ENCODE results near the gene ARHGEF18.

ARHGEF18 gene

GRCh38 chr19:7381073-7381390 is 32.3 kb downstream of the ARHGEF18 start:
- Histone ChIP-seq H3K4me1 (ENCODE audit: control insufficient read depth in 2 of 2, insufficient read depth in 2 of 2, low read length in 2 of 2) (no peaks in the 10 kb centered on the region), H3K4me3 (ENCODE audit: low read length in 2 of 2) (no peak overlapping the region), H3K9ac (ENCODE audit: low read depth in 1 of 2, low read length in 2 of 2) (no peak overlapping the region), H3K27me3 (ENCODE audit: control insufficient read depth in 2 of 2, insufficient read depth in 2 of 2, low read length in 2 of 2) (no peaks in the 10 kb centered on the region), H3K36me3 (ENCODE audit: control insufficient read depth in 2 of 2, insufficient read depth in 2 of 2, low read length in 2 of 2) (peaks cover 0 to 6% of the 10 kb centered on the region in 2 donors), H3K27ac (ENCODE audit: low read depth in 2 of 2, low read length in 2 of 2) (no peak overlapping the region), H3K9me3 (ENCODE audit: control insufficient read depth in 2 of 2, low read length in 2 of 2) (no peaks in the 10 kb centered on the region)

DNA sequence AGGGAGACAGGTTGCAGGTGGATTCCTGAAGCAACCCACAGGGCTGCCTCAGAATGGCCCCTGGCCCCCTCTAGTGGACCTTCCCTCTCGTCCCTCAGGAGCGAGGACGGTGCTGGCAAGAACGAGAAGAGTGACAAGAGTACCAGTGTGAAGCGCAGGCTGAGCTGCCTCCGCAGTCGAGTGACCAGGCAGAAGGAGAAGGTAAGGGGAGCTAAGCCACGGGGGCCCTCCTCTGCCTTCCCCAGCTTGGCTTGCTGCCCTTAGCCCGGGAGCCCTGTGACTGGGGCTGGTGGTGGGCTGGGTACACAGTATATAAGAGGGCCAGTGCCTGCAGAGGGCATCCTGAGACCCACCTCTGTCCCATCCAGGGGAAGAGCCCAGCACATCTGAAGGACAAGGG is 34.0 kb downstream of the ARHGEF18 start:
- Histone ChIP-seq H3K27ac (ENCODE audit: low read depth in 2 of 2, low read length in 2 of 2) (no peak overlapping the region), H3K36me3 (ENCODE audit: control insufficient read depth in 2 of 2, insufficient read depth in 2 of 2, low read length in 2 of 2) (peaks cover 0 to 6% of the 10 kb centered on the region in 2 donors), H3K9me3 (ENCODE audit: control insufficient read depth in 2 of 2, low read length in 2 of 2) (no peaks in the 10 kb centered on the region), H3K27me3 (ENCODE audit: control insufficient read depth in 2 of 2, insufficient read depth in 2 of 2, low read length in 2 of 2) (no peaks in the 10 kb centered on the region), H3K4me1 (ENCODE audit: control insufficient read depth in 2 of 2, insufficient read depth in 2 of 2, low read length in 2 of 2) (no peaks in the 10 kb centered on the region), H3K4me3 (ENCODE audit: low read length in 2 of 2) (no peak overlapping the region), H3K9ac (ENCODE audit: low read depth in 1 of 2, low read length in 2 of 2) (no peak overlapping the region)

GRCh38 chr19:7383284-7383683 is 34.5 kb downstream of the ARHGEF18 start:
- Histone ChIP-seq H3K4me3 (ENCODE audit: low read length in 2 of 2) (no peak overlapping the region), H3K27me3 (ENCODE audit: control insufficient read depth in 2 of 2, insufficient read depth in 2 of 2, low read length in 2 of 2) (no peaks in the 10 kb centered on the region), H3K4me1 (ENCODE audit: control insufficient read depth in 2 of 2, insufficient read depth in 2 of 2, low read length in 2 of 2) (no peaks in the 10 kb centered on the region), H3K9me3 (ENCODE audit: control insufficient read depth in 2 of 2, low read length in 2 of 2) (no peaks in the 10 kb centered on the region), H3K27ac (ENCODE audit: low read depth in 2 of 2, low read length in 2 of 2) (no peak overlapping the region), H3K9ac (ENCODE audit: low read depth in 1 of 2, low read length in 2 of 2) (no peak overlapping the region), H3K36me3 (ENCODE audit: control insufficient read depth in 2 of 2, insufficient read depth in 2 of 2, low read length in 2 of 2) (peaks cover 0 to 6% of the 10 kb centered on the region in 2 donors)

DNA sequence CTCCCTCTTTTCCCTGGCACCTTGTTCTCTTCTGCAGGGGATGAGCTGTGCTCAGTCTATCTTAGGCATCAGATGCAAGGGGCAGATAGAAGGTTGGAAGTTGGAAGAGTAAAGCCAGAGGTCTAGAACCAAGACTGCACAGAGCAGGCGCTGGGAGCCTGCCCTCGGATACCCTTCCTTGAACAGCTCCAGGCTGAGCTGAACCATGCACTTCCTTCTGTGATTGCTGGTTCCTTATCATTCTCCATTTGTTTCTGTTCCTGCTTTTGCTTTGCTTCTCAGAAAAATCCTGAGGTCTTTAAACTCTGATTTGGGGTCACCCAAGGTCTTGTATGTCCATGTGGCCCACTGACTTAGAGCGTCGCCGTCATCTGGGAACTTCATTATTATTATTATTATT is 36.3 kb downstream of the ARHGEF18 start:
- Histone ChIP-seq H3K36me3 (ENCODE audit: control insufficient read depth in 2 of 2, insufficient read depth in 2 of 2, low read length in 2 of 2) (peaks cover 0 to 6% of the 10 kb centered on the region in 2 donors), H3K4me1 (ENCODE audit: control insufficient read depth in 2 of 2, insufficient read depth in 2 of 2, low read length in 2 of 2) (no peaks in the 10 kb centered on the region), H3K4me3 (ENCODE audit: low read length in 2 of 2) (no peak overlapping the region), H3K27me3 (ENCODE audit: control insufficient read depth in 2 of 2, insufficient read depth in 2 of 2, low read length in 2 of 2) (no peaks in the 10 kb centered on the region), H3K9me3 (ENCODE audit: control insufficient read depth in 2 of 2, low read length in 2 of 2) (no peaks in the 10 kb centered on the region), H3K27ac (ENCODE audit: low read depth in 2 of 2, low read length in 2 of 2) (no peak overlapping the region), H3K9ac (ENCODE audit: low read depth in 1 of 2, low read length in 2 of 2) (no peak overlapping the region)

GRCh38 chr19:7386308-7386707 is 37.6 kb downstream of the ARHGEF18 start:
- H3K4me3 ChIP-seq (ENCODE audit: low read length in 2 of 2) = no peak overlapping the region
- H3K27me3 ChIP-seq (ENCODE audit: control insufficient read depth in 2 of 2, insufficient read depth in 2 of 2, low read length in 2 of 2) = no peaks in the 10 kb centered on the region
- H3K27ac ChIP-seq (ENCODE audit: low read depth in 2 of 2, low read length in 2 of 2) = no peak overlapping the region
- peaks cover 0 to 6% of the 10 kb centered on the region in 2 donors for H3K36me3 ChIP-seq (ENCODE audit: control insufficient read depth in 2 of 2, insufficient read depth in 2 of 2, low read length in 2 of 2)
- peaks cover 1 to 4% of the 10 kb centered on the region in 2 donors for H3K4me1 ChIP-seq (ENCODE audit: control insufficient read depth in 2 of 2, insufficient read depth in 2 of 2, low read length in 2 of 2)
- no peaks in the 10 kb centered on the region for H3K9me3 ChIP-seq (ENCODE audit: control insufficient read depth in 2 of 2, low read length in 2 of 2)
- H3K9ac ChIP-seq (ENCODE audit: low read depth in 1 of 2, low read length in 2 of 2) = no peak overlapping the region

- H3K4me3 ChIP-seq (ENCODE audit: low read length in 2 of 2) = no peak overlapping the region
- H3K9ac ChIP-seq (ENCODE audit: low read depth in 1 of 2, low read length in 2 of 2) = no peak overlapping the region
- H3K9me3 ChIP-seq (ENCODE audit: control insufficient read depth in 2 of 2, low read length in 2 of 2) = no peaks in the 10 kb centered on the region
- no peak overlapping the region for H3K27ac ChIP-seq (ENCODE audit: low read depth in 2 of 2, low read length in 2 of 2)
- H3K4me1 ChIP-seq (ENCODE audit: control insufficient read depth in 2 of 2, insufficient read depth in 2 of 2, low read length in 2 of 2) = peaks cover 6 to 8% of the 10 kb centered on the region in 2 donors
- peaks cover 0 to 6% of the 10 kb centered on the region in 2 donors for H3K36me3 ChIP-seq (ENCODE audit: control insufficient read depth in 2 of 2, insufficient read depth in 2 of 2, low read length in 2 of 2)
- H3K27me3 ChIP-seq (ENCODE audit: control insufficient read depth in 2 of 2, insufficient read depth in 2 of 2, low read length in 2 of 2) = no peaks in the 10 kb centered on the region
Measured at GRCh38 chr19:7386769-7387168, 38.0 kb downstream of the ARHGEF18 start.

DNA sequence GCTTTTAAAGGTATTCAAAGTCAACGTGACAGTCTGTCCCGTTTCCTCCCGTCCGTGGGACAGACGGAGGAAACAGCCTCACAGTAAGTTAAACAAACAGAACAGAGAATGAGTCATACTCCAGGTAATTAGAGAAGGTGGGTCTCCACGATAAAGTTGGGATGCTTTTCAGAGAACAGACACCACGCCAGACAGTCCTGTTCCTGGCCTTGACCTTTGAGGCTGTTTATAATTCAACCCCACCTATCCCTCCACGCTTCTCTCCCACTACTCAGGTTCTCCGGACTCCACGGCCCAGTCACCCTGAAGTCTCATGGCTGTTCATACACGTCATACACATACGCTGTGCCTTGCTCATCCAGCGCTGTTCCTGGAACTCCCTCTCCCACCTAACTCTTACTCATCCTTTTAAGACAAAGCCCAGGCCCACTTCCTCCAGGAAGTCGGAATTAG is 42.5 kb downstream of the ARHGEF18 start:
- H3K9me3 ChIP-seq (ENCODE audit: control insufficient read depth in 2 of 2, low read length in 2 of 2) = no peaks in the 10 kb centered on the region
- no peaks in the 10 kb centered on the region for H3K27me3 ChIP-seq (ENCODE audit: control insufficient read depth in 2 of 2, insufficient read depth in 2 of 2, low read length in 2 of 2)
- no peaks in the 10 kb centered on the region for H3K36me3 ChIP-seq (ENCODE audit: control insufficient read depth in 2 of 2, insufficient read depth in 2 of 2, low read length in 2 of 2)
- peak overlapping the region in 1 of 2 donors; percentile 37 for H3K4me3 ChIP-seq (ENCODE audit: low read length in 2 of 2)
- peak overlapping the region in 1 of 2 donors; percentile 16 for H3K9ac ChIP-seq (ENCODE audit: low read depth in 1 of 2, low read length in 2 of 2)
- peaks cover 16 to 26% of the 10 kb centered on the region in 2 donors for H3K4me1 ChIP-seq (ENCODE audit: control insufficient read depth in 2 of 2, insufficient read depth in 2 of 2, low read length in 2 of 2)
- peak overlapping the region; percentile 83 to 85 for H3K27ac ChIP-seq (ENCODE audit: low read depth in 2 of 2, low read length in 2 of 2)

- Histone ChIP-seq H3K27me3 (ENCODE audit: control insufficient read depth in 2 of 2, insufficient read depth in 2 of 2, low read length in 2 of 2) (no peaks in the 10 kb centered on the region), H3K4me1 (ENCODE audit: control insufficient read depth in 2 of 2, insufficient read depth in 2 of 2, low read length in 2 of 2) (peaks cover 24 to 30% of the 10 kb centered on the region in 2 donors), H3K27ac (ENCODE audit: low read depth in 2 of 2, low read length in 2 of 2) (no peak overlapping the region), H3K4me3 (ENCODE audit: low read length in 2 of 2) (no peak overlapping the region), H3K9ac (ENCODE audit: low read depth in 1 of 2, low read length in 2 of 2) (no peak overlapping the region), H3K36me3 (ENCODE audit: control insufficient read depth in 2 of 2, insufficient read depth in 2 of 2, low read length in 2 of 2) (no peaks in the 10 kb centered on the region), H3K9me3 (ENCODE audit: control insufficient read depth in 2 of 2, low read length in 2 of 2) (no peaks in the 10 kb centered on the region)
Measured at GRCh38 chr19:7393459-7393858, 44.7 kb downstream of the ARHGEF18 start.

DNA sequence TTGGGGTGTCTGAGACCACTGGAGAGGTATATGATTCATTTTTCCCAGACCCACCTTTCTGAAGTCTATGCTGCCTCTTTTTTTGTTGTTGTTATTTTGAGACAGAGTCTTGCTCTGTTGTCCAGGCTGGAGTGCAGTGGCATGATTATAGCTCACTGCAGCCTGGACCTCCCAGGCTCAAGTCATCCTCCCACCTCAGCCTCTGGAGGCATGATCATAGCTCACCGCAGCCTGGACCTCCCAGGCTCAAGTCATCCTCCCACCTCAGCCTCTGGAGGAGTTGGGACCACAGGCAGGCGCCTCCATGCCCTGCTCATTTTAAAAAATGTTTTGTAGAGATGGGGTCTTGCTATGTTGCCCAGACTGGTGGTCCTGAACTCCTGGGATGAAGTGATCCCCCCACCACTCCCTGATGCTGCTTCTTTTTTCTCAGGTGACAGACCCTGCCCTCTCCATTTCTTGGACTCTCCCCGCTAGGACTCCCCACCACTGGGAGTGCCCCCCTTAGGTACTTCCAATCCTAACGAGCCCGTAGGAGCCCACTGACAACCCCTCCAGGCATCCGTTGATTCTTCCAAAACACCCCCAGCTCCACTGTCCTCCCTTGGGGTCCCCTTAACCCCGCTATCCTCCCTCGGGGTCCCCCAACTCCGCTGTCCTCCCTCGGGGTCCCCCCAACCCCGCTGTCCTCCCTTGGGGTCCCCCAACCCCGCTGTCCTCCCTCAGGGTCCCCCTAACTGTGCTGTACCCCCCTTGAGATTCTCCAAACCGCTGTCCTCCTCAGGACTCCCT is 45.4 kb downstream of the ARHGEF18 start:
- peak overlapping the region; percentile 61 to 79 for H3K27ac ChIP-seq (ENCODE audit: low read depth in 2 of 2, low read length in 2 of 2)
- peaks cover 30 to 34% of the 10 kb centered on the region in 2 donors for H3K4me1 ChIP-seq (ENCODE audit: control insufficient read depth in 2 of 2, insufficient read depth in 2 of 2, low read length in 2 of 2)

GRCh38 chr19:7394731-7395359 is 46.1 kb downstream of the ARHGEF18 start:
- Histone ChIP-seq H3K36me3 (ENCODE audit: control insufficient read depth in 2 of 2, insufficient read depth in 2 of 2, low read length in 2 of 2) (no peaks in the 10 kb centered on the region), H3K9me3 (ENCODE audit: control insufficient read depth in 2 of 2, low read length in 2 of 2) (no peaks in the 10 kb centered on the region), H3K4me1 (ENCODE audit: control insufficient read depth in 2 of 2, insufficient read depth in 2 of 2, low read length in 2 of 2) (peaks cover 30 to 35% of the 10 kb centered on the region in 2 donors), H3K9ac (ENCODE audit: low read depth in 1 of 2, low read length in 2 of 2) (peak overlapping the region; percentile 81 to 96), H3K27ac (ENCODE audit: low read depth in 2 of 2, low read length in 2 of 2) (peak overlapping the region; percentile 79 to 87), H3K4me3 (ENCODE audit: low read length in 2 of 2) (peak overlapping the region; percentile 87 to 88), H3K27me3 (ENCODE audit: control insufficient read depth in 2 of 2, insufficient read depth in 2 of 2, low read length in 2 of 2) (no peaks in the 10 kb centered on the region)

More for the DNA sequence above, 45.4 kb downstream of the ARHGEF18 start:
- no peaks in the 10 kb centered on the region for H3K9me3 ChIP-seq (ENCODE audit: control insufficient read depth in 2 of 2, low read length in 2 of 2)
- H3K36me3 ChIP-seq (ENCODE audit: control insufficient read depth in 2 of 2, insufficient read depth in 2 of 2, low read length in 2 of 2) = no peaks in the 10 kb centered on the region
- H3K4me3 ChIP-seq (ENCODE audit: low read length in 2 of 2) = peak overlapping the region; percentile 87 to 88
- peak overlapping the region; percentile 77 to 96 for H3K9ac ChIP-seq (ENCODE audit: low read depth in 1 of 2, low read length in 2 of 2)
- H3K27me3 ChIP-seq (ENCODE audit: control insufficient read depth in 2 of 2, insufficient read depth in 2 of 2, low read length in 2 of 2) = no peaks in the 10 kb centered on the region

Data from mucosa of rectum (tissue), 2 donors.